ENCODE data around the gene NPAS3. TPM values are rescaled to one million over a fixed set of nuclear protein-coding genes. Genes with fewer than 3 reads are reported as not detected.

NPAS3 gene
- total and polyA plus RNA-seq, 2 of the 13 experiments (the other 11 are each of a cell fraction or from before 2014, with no cell fraction given) = not detected

- TF ChIP-seq ZNF646 (CRISPR knock-in tag; IDR thresholded peaks at IDR 0.05) = no peak
- no peak for TF ChIP-seq FOXP4 (CRISPR knock-in tag; IDR thresholded peaks at IDR 0.05)
- TF ChIP-seq ZSCAN20 (CRISPR knock-in tag; IDR thresholded peaks at IDR 0.05; ENCODE audit: borderline replicate concordance) = no peak
Measured at GRCh38 chr14:32967421-32967820, 28.7 kb downstream of the NPAS3 start (continued).

GRCh38 chr14:32968972-32969544 lies 30.4 kb downstream of the NPAS3 start:
- in situ Hi-C loops (cut with HindIII; ENCODE audit: extremely low pct_ligation_motif_present, low pct_unique_long_range_greater_than_20kb) = no loop called here
- H3K79me2 ChIP-seq (ENCODE audit: insufficient read depth, low read length) = no peaks in the 10 kb centered on the region
- H3K4me1 ChIP-seq (ENCODE audit: insufficient read depth, low read length) = no peaks in the 10 kb centered on the region
- intact Hi-C loops (cut with micrococcal nuclease; ENCODE audit: unreplicated experiment) = no loop called here
- BruUV-seq (replicated peaks) = no TSS peak
- no peaks in the 10 kb centered on the region for H3K9me3 ChIP-seq (ENCODE audit: low read length)
- no peak overlapping the region for H2AFZ ChIP-seq (ENCODE audit: low read length)
- no peaks in the 10 kb centered on the region for H3K36me3 ChIP-seq (replicated peaks in 1 of 2; ENCODE audit: control insufficient read depth in 1 of 2, insufficient read depth in 2 of 2, low read length in 2 of 2)
- no peaks in the 10 kb centered on the region for H3K27me3 ChIP-seq (ENCODE audit: control insufficient read depth in 1 of 2, insufficient read depth in 2 of 2, low read length in 2 of 2)
- DNase-seq (ENCODE audit: low spot score) (no peak), ATAC-seq (no peak; the same call in 2 of the 3 replicates), FAIRE-seq (no peak)
- WGBS (ENCODE audit: low lambda C conversion rate) = 0% methylated on average over 2 of the region's 2 CpGs
- no peak overlapping the region for H3K4me3 ChIP-seq (replicated peaks in 1 of 3; ENCODE audit: insufficient read depth in 1 of 3, low read depth in 2 of 3, low read length in 3 of 3)
- H4K20me1 ChIP-seq (ENCODE audit: insufficient read depth, low read length) = no peaks in the 10 kb centered on the region
- no peak overlapping the region for H3K9ac ChIP-seq (ENCODE audit: insufficient read depth, low read depth, low read length)
- no peak overlapping the region for H3K27ac ChIP-seq (ENCODE audit: extremely low read length, insufficient read depth, low read length)
- ChIA-PET POLR2A (no interaction called here), CTCF (ENCODE audit: low intra/inter-chr PET ratio, low total read pairs) (no interaction called here)
- H3K4me2 ChIP-seq (ENCODE audit: low read depth, low read length) = no peak overlapping the region
- no peak for TF ChIP-seq ZNF577 (CRISPR knock-in tag; IDR thresholded peaks at IDR 0.05; ENCODE audit: borderline replicate concordance, low read depth)
- no peak for TF ChIP-seq ERF (CRISPR knock-in tag; IDR thresholded peaks at IDR 0.05)
- no peak for TF ChIP-seq ZNF784 (CRISPR knock-in tag; IDR thresholded peaks at IDR 0.05; ENCODE audit: borderline replicate concordance)
- no peak for TF ChIP-seq NFKB2 (CRISPR knock-in tag; IDR thresholded peaks at IDR 0.05; ENCODE audit: borderline replicate concordance)
- TF ChIP-seq FOXA3 (CRISPR knock-in tag; IDR thresholded peaks at IDR 0.05) = no peak
- TF ChIP-seq ARHGAP35 (CRISPR knock-in tag; IDR thresholded peaks at IDR 0.05; ENCODE audit: borderline replicate concordance) = no peak
- no peak for TF ChIP-seq ZNF839 (CRISPR knock-in tag; IDR thresholded peaks at IDR 0.05; ENCODE audit: borderline replicate concordance)
- TF ChIP-seq SAFB2 (CRISPR knock-in tag; IDR thresholded peaks at IDR 0.05; ENCODE audit: borderline replicate concordance, low read depth) = no peak
- no peak for TF ChIP-seq SP140L (CRISPR knock-in tag; IDR thresholded peaks at IDR 0.05; ENCODE audit: borderline replicate concordance)

All from HepG2 (cell line).